Stimulated activated CD8-positive, alpha-beta memory T cell treated with anti-CD3 and anti-CD28 coated beads, Interleukin-12 subunit alpha, Interleukin-12 subunit beta, amount 100 ng/mL, for 4 hours (primary cell): ENCODE measurements around the gene UBTF.
A peak's percentile ranks its signal among the peaks of the same experiment; 100 is the strongest.

Source experiments
- DNase-seq: peaks from one replicate; pipeline ENCODE4 v3.0.0-alpha.2; 2020; ENCODE audit warnings: low read depth

Gene UBTF, protein sequence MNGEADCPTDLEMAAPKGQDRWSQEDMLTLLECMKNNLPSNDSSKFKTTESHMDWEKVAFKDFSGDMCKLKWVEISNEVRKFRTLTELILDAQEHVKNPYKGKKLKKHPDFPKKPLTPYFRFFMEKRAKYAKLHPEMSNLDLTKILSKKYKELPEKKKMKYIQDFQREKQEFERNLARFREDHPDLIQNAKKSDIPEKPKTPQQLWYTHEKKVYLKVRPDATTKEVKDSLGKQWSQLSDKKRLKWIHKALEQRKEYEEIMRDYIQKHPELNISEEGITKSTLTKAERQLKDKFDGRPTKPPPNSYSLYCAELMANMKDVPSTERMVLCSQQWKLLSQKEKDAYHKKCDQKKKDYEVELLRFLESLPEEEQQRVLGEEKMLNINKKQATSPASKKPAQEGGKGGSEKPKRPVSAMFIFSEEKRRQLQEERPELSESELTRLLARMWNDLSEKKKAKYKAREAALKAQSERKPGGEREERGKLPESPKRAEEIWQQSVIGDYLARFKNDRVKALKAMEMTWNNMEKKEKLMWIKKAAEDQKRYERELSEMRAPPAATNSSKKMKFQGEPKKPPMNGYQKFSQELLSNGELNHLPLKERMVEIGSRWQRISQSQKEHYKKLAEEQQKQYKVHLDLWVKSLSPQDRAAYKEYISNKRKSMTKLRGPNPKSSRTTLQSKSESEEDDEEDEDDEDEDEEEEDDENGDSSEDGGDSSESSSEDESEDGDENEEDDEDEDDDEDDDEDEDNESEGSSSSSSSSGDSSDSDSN

DNA sequence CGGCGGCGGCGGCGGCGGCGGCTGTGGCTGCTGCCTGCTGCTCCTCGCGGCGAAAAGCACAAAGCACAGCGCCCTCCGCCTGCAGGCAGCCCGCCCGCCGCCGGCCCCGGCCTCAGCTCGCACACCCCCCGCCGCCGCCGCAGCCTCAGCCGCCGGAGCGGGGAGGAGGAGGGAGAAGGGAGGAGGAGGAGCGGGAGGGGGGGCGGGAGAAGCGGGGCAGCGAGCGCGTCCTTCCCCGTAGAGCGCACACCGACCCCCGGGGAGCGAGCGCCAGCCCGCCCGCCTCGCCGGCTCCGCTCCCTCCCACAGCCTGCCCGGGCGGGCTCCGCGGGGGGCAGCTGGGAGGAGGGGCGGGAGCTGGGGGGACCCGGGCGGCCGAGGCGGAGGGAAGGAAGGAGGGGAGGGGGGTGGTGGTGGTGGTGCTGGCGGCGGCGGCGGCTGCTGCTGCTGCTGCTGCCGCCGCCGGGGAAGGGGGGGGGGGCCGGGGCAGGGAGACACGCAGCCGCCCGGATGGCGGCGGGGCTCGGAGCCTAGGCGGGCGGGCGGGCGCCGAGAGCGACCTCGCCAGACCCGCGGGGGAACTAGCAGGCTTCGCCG lies at the start of gene UBTF:
UBTF (minus strand) TSS at position 60 of the 597 bp plus-strand sequence. CDS start 1,446 bp downstream, outside the sequence.
- peak; percentile 67 for DNase-seq

DNA sequence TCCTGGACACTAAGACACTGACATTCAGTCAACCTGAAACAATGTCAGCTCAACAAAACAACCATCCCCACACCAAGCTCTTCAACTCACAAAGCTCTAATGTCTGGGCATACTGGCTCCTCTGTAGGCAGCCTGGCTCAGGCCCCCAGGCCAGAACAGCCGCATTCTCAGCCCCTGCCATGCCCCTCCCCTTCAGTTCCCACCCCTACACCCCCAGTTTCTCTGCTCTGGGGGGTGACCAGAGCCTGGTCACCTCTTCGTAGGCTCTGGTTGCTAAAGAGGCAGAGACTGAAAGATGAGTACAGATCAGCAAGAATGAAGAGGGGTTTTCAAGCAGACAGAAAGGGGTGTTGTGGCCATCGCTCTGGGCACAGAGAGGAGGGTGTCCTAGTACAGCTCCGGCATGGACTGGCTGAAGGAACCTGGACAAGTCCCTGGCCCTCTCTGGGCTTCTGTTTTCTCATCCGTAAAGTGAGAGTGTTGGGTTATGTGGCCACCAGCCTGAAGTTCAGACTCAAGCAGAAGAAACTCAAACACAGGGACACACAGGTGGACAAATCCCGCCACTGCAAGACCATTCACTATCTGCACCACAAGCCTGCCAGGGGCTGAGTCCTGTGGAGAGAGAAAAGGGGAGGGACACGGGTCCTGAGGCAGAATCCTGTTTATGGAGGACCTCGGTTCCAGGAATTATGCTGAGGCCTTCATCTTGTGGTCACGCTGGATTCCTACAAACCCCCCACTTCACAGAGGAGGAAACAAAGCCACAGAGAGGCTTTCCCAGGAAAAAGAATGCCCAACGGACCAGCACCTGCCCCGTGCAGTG lies 49.4 kb upstream of the UBTF start:
- DNase-seq = no peak

DNA sequence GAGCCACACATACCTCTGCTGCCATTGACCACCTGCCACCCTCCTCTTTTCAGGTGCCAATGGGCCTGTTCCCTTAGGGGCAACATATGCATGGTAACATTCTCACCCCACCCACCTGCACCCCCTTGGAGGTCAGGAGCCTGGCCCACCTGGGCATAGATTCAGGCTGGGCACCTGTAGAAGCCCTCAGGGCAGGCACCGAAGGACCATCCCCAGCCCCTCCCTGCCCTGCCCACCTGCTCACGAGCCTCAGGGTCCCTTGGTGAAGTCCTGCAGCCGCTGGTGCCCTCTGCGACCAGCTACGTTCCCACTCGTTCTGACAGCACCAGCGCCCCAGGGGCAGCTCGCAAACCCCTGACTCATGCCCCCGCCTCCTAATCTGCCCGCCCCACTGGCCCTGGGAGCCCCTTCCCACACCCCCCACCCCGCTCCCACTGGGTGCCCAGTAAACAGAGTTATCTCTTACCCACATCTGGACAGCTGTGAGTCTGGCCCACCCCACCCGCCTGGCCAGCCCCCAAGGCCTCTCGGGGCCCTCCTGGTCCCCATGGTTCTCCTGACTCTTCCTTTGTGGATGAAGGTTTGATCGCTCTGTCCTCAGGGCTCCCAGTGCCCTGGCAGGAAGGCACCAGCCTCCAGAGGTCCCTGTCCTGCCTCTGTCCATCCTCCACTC lies 48.5 kb upstream of the UBTF start, which contains the start of gene SLC4A1:
SLC4A1 (minus strand) TSS at position 318 of the 673 bp plus-strand sequence. CDS start 5,269 bp downstream, outside the sequence.
- no peak for DNase-seq

DNA sequence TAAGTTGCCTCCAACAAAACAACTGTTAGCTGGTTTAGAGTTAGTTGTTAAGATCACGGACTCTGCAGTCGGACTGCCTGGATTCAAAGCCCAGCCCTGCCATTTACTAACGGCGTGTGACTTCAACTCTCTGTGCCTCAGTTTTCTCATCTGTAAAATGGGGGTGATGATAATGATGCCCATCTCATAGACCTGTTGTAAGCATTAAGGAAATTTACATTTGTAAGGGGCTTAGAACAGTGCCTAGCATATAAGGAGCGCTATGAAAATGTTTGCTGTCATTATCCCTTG lies 47.6 kb upstream of the UBTF start:
- DNase-seq = no peak

DNA sequence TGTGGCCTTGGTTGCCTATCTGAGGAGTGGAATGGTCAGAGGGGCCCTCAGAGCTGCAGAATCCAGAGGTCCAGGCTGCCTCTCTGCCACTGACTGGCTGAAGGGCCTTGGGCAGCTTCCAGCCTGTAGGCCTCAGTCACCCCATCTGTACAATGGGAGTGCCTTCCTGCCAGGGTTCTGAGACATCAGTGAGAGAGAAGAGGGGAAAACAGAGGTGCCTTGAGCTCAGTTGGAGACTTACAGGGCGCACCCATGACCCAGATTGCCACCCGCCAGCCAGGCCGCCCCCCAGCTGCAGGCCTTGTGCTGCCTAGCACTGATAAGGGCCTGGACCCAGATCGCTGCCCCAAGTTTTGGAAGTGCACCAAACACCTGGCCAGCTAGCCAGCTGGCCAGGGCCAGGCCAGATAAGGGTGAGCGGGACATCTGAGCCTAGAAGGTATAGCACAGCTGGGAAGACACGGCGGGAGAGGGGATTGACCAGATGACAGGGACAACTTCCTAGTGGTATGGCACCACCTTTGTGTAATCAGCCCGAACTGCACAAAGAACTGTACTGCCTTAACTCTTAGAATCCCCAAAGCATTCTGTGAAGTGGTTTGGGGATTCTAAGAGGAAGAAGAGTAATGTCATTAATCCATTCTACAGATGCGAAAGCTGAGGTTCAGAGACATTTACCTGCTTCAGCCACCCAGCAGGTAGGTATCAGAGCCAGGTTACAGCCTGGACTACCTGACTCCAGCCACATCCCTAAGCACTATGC lies 47.1 kb upstream of the UBTF start:
- no peak for DNase-seq

DNA sequence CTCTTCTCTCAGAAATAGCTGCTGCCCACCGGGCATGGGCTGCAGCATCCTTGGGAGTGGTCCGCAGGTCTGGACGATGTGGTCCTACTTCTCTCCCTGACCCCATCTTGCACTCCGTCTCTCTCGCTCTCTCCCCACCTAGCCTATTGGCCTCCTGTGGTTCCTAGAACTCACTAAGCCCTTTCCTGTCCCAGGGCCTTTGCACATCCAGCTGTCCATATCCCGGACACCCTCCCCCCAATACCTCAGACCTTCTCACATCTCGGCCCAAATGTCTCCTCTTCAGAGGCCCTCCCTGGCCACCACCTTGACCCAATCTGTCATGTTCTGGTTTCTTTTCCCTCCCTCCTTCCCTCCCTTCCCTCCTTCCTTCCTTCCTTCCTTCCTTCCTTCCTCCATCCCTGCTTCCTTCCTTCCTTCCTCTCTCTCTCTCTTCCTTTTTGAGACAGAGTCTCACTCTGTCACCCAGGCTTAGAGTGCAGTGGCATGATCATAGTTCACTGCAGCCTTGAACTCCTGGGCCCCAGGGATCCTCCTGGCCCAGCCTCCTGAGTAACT lies 43.9 kb upstream of the UBTF start:
- no peak for DNase-seq

DNA sequence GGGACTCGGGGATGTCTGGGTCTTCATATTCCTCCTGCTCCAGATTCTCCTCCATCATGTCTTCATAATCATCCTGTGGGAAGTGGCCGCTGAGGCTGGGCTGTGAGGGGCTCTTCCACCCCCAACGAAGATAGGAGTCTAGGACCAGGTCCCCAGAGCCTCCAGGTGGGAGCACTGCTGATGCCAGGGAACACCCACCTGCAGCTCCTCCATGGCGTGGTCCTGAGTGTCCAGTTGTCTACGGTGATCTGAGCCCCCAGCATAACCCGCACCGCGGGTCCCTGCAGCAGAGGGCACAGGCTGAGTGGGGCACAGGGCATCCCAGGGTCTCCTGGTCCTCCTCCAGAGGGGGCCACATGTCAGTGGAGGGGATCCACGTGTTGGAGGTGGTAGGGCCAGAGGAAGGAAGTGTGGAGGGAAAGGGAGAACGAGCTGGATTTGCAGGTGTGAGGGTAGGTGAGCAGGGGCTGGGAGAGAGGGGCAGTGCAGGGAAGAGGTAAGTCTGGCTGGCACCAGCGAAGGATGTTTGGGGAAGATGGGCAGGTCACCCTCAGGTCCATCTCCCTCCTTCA lies 43.3 kb upstream of the UBTF start:
- DNase-seq = no peak

DNA sequence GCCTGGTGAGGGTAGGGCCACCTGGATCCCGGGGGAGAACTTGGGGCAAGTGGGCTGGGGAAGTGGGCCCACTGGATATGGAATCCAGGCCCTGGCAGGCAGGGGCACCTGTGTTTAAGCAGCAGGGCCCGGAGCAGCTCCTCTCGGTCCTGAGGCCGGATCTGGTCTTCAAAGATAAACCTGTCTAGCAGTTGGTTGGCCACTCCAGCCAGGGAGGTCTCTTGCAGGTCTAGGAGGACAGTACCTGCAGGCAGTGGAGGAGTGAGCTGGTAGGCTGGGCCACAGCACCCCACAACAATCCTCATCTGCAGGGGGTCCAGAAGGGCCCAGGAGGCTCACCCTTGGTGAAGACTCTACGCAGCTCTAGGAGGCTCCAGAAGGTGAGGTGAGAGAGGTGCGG lies 40.8 kb upstream of the UBTF start:
- DNase-seq = no peak

DNA sequence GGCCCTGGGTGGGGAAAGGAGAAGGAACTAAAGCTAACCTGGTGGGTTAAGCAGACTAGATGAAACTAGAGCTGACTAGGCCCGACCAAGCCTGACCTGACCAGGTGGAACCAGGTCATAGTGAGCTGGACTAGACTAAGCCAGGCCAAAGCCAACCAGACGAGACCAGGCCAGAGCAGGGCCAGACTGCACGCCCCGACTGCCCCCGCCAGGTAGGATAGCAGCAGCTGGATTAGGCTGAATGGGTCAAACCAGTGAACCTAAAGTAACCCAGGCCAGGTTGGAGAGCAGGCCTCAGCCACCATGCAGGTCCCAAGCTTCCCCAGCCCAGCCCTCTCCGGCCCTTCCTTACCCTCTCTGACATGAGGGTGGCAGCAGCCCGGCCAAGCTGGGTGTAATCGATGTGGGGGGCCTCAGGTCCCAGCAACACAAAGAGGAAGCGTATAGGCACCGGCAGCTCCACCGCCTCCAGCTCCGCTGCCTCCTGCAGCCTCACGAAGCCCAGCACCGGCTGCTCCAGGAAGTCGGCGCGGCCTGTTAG lies 39.4 kb upstream of the UBTF start:
- DNase-seq = no peak

DNA sequence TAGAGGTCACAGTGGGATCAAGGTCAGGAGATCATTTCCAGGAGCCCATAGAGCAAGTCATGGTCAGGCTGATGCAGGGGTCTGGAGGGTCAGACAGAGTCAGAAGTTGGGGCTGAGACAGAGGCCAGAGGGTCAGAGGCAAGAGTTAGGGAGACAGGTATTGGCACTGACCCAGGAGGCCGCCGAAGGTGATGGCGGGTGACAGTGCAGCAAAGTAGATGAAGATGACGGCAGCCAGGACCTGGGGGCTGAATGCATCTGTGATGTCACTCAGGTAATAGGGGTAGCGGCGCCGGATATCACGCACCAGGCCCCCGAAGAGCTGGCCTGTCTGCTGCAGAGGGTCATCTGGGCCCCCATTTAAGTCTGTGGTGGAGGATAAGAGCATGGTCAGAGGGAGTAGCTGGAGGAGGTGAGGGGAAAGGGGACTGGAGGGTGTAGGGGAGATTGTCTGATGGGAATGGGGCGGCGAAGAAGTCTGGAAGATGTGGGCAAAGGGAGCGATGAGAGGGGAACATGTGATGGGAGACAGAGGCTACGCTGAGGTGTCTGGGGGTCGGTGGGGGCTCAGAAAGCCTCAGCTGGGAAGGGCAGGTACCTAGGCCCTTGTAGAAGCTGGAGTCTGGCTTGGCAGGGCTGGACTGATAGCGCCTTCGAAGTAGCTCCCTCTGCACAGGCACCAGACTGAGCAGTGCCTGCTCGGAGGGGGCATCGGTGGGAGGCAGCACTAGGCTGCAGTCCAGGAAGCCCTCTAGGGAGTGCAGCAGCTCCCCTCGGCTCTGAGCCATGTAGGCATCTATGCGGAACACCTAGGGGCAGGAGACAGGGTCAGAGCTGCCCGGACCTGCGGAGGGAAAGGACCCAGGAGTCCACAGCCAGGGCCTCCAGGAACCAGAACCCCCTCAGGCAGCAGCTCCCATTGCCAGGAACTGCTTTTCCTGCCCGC lies 38.6 kb upstream of the UBTF start:
- no peak for DNase-seq

DNA sequence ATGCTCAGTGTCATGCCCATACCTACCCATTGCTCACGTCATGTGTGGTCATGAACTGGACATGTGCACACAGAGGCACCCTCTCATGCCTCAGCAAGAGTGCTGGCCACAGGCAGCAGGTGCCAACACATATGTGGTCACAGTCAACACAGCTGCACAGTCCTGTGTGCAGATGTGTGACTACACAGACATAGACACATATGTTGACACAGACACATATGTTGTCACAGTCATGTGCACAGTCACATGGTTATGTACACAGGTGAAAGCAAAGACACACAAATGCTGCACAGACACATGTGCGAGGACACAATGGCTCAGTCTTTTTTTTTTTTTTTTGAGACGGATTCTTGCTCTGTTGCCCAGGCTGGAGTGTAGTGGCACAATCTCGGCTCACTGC lies 37.2 kb upstream of the UBTF start:
- no peak for DNase-seq

DNA sequence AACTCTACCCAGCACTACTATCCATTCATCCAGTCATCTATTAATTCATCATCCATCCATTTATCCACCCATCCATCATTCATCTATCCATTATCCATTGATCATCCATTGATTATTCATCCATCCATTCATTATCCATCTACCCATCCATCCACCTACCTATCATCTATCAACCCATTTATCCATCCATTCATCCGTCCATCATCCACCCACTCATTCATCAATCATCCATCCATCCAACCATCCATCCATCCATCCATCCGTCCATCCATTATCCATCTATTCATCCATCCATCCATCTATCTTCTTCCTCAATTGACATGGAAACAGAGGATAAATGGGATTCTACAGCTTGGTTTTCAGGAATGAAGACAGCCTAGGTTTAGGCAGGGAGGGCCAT lies 36.4 kb upstream of the UBTF start:
- DNase-seq = no peak

DNA sequence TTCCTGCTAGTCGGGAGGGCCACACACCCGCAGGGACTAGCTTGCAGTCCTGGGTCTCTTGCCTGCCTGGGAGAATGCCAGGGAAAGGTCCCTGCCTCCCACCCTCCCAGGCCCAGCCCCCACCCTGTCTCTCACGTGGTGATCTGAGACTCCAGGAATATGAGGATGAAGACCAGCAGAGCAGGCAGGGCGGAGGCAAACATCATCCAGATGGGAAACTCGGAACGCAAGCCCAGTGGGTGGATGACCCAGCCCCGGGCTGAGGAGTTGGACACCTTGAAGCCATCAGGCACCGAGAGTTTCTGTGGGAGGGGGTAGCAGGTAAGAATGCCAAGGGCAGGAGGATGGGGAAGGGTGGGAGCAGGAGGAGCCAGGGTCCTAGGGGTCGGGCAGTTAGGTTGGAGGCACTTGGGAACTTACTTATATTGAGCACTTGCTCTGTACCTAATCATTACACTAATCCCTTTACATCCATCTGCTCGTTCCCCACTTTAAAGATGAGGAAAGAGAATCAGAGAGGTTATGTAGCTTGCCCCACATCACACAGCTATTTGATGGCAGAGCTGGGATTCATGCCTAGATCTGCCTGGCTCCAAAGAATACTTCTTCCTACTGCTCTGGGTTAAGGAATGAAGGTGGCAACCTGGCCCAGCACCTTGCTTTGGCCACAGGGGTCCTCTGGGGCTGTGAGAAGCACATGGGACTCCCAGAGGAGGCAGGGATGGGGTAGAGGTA lies 35.1 kb upstream of the UBTF start:
- DNase-seq = no peak

DNA sequence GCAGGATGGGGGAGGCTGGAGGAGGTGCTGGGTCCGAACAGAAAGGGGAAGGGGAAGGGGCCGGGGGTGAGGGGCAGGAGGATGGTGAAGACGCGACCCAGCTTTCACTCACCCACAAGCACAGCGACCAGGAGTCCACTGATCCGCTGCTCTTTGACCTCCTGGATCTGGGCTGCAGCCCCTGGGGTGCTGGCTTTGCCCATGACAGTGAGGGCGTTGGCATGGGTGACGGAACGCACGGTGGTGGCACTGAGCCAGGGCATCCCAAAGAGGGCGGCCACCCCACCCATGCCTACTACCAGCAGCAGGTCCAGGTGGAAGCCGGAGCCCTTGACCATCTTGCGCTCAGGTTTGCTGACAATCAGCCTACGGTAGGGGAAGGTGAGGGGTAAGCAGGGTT lies 33.5 kb upstream of the UBTF start:
- no peak for DNase-seq

DNA sequence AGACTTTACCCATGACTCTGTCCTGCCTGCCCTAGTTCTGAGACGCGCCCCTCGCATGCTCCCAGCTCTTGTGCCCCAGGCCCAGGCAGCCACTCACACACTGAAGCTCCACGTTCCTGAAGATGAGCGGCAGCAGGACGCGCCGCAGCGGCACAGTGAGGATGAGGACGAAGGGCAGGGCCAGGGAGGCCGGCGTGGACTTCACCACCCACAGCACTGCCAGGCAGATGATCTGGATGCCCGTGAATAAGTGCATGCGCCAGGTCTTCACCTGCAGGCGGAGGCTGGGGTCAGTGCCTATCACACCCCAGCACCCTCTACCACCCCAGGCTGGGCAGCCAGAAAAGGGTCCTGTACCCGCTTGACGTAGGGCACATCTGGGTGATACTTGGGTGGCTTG lies 31.6 kb upstream of the UBTF start:
- DNase-seq = no peak

DNA sequence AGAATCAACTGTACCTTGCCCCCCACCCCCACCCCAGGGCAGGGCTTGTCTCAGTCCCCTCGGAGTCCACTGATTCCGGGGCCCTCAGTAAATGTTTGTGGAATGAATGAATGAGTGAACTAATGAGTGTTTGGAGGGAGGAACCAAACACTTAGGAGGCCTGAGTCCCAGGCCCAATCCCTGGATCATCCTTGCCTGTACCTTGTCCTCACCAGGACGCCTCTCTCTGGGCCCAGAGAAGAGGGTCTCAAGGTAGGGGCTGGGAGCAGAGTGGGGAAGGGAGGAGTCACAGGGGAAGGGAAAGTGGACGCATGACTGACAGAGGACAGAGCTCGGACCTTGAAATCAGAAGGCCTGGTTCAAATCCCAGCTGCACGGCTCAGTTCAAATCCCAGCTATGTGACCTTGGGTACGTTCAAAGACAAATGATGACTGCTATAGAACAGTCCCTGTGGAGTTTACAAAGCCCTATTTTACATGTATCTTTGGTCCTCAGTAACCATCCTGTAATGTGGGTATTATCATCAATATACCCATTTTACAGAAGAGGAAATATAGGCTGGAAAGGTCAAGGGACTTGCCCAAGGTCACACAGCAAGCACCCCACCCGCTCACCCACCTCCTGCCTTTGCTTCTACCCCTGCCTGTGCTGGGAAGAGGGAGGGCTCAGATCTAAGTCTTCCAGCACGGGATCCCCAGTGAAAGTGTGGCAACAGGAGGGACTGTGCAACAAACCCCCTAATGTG lies 30.2 kb upstream of the UBTF start:
- no peak for DNase-seq
